HUDEP-2 (cell line): ENCODE data around the gene CKAP2.
A peak's percentile ranks its signal among the peaks of the same experiment; 100 is the strongest.
"Not testable (repeated sequence)": the region's sequence is repeated elsewhere in the genome, so short reads cannot be mapped to it uniquely, and the experiment has no call there.

Experiments
- DNase-seq, 76 experiments: peaks; one replicate each; lab custom pipeline; 2025; ENCODE audit not compliant: unreplicated experiment in 76 of 76; lab: John Stamatoyannopoulos, UW

CKAP2 gene

DNA sequence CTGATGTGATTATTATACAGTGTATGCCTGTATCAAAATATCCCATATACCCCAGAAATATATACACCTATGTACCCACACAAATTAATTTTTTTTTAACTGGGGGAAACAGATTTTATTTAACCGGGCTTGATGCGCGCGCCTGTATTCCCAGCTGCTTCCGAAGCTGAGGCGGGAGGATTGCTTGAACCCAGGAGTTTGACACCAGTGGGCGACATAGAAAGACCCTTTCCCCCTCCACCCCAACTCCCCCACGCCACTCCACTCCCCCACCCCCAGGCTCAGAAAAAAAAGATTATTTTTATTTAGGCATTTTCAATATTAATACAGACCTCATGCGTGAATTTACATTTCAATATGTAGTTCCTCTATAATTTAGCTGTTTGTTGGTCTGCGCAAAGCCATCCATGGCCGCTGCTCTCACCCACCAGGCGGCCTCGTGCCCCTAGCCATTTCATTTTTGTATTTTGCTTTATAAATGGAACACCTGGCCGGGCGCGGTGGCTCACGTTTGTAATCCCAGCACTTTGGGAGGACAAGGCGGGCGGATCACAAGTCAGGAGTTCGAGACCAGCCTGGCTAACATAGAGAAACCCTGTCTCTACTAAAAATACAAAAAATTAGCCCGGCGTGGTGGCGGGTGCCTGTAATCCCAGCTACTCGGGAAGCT lies 4.0 kb upstream of the CKAP2 start:
- DNase-seq: no peak

DNA sequence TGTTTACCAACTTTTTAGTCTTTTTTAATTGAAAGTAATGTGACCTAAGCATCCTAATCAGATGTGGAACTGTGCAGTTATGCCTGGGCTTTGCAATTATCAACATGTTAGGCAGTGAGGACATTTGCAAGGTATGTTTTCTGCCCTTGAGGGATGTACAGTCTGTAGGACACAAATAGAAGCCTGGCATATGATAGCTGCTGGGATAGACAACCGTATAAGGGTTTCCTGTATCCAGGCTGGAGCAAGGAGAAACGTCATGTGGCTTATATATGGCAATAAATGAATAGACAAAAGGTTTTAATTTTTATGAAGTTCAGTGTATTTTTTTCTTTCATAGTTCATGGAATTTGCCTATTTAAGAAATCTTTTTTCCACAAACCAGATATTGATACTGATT lies 2.8 kb upstream of the CKAP2 start:
- DNase-seq: no peak

DNA sequence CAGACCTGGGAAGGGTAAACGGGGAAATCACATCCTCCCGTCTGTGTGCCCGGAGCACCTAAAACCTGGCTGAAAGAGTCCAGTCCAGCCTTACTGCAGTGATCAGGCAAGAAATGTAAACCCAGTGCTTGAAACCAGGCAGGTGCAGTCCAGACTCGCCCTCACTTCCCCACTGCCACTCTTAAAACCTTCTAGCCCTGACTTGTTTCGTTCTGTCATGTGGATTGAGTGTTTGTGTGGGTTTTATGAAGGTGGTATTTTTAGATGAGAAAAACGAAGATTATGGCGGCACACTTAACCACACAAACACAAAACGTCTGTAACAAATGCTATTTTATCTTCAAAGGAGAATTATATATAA lies 839 bp upstream of the CKAP2 start:
- peak in 9 of 76 experiments; percentile 3 to 20 (median 12) for DNase-seq

DNA sequence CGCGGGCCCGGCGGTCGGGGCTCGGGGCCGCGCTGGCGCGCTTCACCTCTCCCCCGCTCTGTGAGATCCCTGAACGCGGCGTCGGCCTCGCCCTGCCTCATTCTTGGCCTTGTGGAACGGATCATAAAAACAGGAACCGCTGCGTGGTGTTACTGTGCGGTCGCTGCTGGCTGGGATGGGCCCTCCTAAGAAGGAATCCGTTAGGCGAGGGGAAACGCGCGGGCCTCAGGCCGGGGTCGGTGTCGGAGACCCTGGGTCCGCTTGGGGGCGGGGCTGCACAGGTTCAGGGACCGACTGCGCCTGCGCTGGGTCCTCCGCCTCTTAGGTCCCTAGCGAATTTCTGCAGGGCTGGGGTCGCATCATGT lies 381 bp downstream of the CKAP2 start:
- peak in 65 of 76 experiments; percentile 3 to 78 (median 52) for DNase-seq

DNA sequence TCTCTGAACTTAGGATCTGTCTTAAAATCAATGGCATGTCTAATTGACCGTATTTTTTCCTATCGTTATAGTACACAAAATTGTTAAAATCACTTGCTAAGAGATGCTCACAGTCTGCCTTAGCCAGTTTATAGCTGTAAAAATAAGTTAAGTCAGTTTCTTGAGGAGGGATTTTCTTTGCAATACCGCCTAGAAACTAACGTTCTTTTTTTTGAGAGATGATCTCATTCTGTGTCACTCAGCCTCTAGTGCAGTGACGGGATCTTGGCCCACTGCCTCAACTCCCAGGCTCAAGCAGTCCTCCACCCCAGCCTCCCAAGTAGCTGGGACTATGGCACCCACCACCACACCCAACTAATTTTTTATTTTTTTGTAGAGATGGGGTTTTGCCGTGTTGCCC lies 4.4 kb downstream of the CKAP2 start:
- DNase-seq: peak in 10 of 76 experiments; percentile 0 to 37 (median 18)

DNA sequence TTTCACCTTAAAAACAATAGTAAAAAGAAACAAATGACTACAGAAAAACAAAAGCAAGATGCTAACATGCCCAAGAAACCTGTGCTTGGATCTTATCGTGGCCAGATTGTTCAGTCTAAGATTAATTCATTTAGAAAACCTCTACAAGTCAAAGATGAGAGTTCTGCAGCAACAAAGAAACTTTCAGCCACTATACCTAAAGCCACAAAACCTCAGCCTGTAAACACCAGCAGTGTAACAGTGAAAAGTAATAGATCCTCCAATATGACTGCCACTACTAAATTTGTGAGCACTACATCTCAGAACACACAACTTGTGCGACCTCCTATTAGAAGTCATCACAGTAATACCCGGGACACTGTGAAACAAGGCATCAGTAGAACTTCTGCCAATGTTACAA lies 6.0 kb downstream of the CKAP2 start:
- no peak for DNase-seq

DNA sequence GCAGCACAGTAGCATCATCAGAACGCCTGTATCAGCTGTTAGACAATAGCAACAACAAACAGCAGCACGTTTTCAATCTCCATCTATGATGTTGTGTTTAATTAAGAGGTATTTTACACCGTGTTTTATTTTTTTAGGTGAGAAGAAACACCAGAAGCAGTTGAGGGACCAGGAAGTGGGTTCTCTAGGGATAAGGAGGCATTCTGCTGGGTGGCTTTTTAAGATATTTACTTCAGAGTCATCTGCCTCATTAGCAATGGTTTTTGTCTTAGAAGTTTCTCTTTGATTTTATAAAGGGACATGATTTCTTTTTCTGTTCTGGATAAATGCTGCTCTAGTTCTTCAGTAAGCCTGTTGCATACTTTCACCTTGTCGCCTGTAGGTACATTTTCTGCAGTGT lies 8.2 kb downstream of the CKAP2 start:
- no peak for DNase-seq

DNA sequence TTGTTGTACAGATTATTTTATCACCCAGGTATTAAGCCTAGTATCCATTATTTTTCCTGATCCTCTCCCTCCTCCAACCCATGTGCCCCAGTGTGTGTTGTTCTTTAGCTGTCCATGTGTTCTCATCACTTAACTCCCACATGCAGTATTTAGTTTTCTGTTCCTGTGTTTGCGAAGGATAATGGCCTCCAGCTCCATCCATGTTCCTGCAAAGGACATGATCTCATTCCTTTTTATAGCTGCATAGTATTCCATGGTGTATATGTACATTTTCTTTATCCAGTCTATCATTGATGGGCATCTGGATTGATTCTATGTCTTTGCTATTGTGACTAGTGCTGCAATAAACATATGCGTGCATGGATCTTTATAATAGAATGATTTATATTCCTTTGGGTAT lies 13.2 kb downstream of the CKAP2 start:
- not testable (repeated sequence) for DNase-seq

DNA sequence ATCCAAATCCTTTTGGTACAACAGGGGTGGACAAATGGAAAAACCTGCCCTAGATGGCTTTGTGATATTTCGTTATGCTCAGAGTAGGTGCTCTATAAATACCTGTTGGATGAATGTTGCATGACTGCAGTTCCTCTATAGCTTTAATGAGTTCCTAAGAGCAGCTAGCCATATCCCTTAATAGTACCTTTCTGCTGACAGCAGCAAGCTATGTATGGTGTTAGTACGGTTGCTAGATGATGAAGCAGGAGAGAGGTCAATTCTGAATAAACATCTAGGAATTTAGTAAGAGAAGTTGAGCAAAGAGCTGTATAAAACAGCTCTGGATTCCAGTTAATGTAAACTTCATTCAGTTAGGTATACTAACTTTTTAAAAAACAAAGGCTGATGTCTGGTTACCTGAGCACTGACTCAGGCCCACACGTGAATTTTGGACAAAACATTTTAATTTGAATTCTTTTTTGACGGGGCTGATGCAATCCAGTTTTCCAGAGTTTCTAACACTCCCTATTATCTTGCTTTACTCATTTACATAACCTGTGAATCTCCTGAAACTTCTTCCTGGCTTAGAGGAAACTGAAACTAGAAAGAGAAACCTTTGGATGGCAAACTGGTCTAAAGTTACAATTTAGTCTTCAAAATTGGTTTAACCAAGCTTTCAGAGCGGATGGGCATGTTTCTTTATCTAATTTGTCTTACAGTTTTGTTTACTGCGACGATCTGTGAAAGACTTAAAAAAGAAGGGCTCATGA lies 25.6 kb downstream of the CKAP2 start:
- not testable (repeated sequence) for DNase-seq

DNA sequence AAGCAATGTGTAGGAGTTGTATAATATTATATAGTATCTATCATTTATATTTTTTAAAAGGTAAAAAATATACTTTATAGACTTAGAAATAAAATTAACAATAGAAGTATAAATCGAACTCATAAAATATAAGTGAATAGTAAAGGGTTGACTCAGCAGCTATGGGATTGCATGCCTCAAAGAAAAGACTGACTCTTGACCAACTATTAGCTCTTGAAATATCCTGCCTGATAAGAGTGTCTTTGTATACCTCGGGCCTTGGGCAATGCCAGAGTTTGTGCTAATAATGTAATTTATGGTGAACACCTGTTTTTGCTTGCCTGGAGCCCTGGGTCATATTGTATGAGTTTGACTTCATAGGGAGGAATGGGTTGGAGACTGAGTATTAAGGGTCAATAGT lies 31.8 kb downstream of the CKAP2 start:
- not testable (repeated sequence) for DNase-seq

DNA sequence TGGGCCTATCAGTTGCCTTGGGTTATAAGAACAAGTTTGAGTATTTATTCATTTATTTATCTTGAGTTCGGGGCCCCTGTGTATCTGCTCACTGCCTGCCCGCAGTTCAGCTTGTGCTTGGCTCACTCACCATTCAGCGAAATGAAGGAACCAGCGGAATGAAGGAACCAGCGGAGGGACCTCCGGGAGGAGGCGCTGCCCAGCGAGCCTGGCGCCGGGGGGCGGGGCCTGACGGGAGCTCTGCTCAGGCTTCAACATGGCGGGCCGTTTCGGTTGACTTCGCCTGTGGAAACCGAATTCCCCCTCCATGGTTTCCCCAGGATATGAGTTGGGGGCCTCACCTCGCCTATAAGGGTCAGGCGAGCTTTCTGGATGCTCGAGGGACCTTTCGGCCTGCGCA lies 33.5 kb downstream of the CKAP2 start:
- not testable (repeated sequence) for DNase-seq

DNA sequence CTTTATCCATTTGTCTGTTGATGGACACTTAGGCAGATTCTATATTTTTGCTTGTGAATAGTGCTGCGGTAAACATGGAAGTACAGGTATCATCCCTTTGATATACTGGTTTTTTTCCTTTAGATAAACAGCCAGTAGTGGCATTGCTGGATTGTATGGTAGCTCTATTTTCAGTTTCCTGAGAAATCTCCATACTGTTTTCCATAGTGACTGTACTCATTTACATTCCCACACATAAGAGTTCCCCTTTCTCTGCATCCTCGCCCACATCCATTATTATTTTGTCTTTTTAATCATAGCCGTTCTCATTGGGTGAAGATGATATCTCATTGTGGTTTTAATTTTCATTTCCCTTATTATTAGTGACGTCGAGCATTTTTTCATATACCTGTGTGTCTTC lies 35.7 kb downstream of the CKAP2 start:
- not testable (repeated sequence) for DNase-seq

DNA sequence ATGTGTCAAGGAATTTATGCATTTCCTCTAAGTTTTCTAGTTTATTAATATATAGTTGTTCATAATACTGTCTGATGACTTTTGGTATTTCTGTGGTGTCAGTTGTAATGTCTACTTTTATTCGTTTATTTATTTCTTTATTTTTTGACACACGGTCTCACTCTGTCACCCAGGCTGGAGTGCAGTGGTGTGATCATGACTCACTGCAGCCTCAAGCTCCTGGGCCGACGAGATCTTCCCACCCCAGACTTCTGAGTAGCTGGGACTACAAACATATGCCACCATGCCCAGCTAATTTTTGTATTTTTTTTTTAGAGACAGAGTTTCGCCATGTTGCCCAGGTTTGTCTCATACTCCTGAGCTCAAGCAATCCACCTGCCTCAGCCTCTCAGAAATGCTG lies 39.0 kb downstream of the CKAP2 start:
- DNase-seq: peak in 8 of 76 experiments; percentile 0 to 43 (median 20)

DNA sequence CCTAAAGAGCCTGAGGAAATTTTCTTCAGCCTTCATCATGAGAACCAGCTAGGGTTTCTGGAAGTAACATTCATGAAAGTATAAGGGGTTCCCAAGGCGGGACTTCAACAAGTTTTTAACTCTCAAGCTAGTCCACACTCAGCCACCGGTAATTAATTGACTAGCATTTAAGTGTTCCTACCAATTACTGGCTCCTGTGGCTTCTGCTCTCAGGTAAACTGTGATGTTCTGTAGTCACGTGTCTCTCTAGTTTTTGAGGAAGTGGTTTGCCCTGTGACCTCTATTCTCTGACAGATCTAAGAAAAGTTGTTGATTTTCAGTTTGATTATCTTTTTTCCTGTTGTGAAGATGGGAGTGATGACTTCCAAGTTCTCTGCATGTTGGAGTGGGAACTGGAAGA lies 42.7 kb downstream of the CKAP2 start:
- not testable (repeated sequence) for DNase-seq

DNA sequence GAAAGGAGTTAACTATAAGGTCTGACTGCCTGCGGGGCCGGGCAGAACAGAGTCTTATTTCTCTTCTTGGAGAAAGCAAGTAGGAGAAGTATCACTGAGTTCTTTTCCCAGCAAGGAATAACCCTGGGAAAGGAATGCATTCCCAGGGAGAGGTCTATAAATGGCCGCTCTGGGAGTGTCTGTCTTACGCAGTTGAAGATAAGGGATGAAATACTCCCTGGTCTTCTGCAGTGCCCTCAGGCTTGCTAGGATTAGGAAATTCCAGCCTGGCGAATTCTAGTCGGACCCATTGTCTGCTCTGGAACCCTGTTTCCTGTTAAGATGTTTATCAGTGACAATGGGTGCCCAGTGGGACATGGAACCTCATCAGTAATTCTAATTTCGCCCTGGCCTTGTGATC lies 47.0 kb downstream of the CKAP2 start:
- not testable (repeated sequence) for DNase-seq

DNA sequence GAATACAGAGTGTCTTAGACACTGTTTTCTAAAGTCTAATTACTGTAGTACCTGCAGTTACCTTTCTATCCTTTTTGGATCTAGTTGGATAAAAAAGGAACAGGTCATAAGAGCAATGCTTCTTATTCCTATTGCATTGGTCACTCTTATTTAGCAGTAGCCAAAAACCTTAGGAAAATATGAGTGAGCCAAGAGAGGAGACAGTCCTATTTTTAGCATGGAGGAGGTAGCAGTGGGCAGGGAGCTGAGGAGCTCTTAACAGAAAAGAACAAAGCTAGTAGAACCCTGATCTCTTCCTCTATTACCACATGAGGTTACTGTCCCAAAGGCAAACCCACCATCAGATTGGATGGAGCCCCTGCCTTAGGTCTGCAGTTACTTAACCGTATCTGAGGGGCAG lies 50.6 kb downstream of the CKAP2 start:
- not testable (repeated sequence) for DNase-seq

DNA sequence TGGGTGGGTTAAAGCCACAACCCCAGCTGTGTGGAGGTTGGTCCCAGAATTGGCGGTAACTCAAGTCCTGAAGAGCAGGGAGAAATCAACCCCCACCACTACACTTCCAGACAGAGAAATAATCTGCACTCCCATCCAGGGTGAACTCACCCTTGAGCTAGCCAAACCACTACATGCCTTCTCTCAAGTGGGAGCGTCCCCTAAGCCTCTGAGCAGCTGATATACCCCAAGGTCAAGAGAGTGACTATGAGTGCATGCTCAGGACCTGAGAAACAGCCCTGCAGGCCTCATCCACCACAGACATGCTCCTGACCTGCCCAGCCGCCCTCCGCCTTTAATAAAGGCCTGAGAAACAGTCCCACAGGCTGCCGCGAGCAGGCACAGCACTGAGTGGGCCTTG lies 54.3 kb downstream of the CKAP2 start:
- not testable (repeated sequence) for DNase-seq

DNA sequence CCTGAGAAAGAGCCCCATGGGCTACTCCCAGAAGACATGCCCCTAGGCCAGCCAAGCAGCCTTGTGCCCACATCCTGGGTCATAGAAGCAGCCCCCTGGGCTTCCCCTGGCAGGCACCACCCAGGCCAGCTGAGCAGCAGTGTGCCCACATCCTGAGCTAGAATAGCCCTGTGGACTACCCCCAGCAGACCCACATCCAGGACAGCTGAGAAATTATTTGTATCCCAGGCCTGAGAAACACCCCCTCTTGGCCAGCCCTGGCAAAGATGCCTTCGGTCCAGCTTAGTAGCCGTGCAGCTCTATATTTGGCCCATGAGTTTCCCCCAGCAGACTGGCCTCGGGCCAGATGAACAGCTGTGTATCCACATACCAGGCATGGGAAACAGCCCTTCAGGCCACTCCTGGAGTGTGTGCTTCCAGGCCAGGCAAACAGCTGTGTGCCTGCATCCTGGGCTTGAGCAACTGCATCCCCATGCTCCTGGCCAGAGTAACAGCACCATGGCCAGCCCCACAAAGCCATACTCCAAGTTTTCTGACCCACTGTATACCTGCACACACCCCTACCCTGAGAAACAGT lies 55.0 kb downstream of the CKAP2 start:
- not testable (repeated sequence) for DNase-seq

DNA sequence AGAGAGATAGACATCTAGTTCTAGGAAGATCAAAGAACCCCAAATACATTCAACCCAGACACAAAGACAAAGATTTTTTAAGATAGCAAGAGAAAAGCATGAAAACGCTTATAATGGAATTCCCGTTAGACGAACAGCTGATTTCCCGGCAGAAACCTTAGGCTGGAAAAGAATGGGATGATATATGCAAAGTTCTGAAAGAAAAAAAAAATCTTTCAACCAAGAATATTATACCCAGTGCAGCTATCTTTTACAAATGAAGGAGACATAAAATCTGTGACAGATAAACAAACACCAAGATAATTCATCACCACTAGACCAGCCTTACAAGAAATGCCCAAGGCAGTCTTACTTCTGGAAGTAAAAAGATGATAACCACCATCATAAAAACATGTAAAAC lies 56.3 kb downstream of the CKAP2 start:
- not testable (repeated sequence) for DNase-seq

DNA sequence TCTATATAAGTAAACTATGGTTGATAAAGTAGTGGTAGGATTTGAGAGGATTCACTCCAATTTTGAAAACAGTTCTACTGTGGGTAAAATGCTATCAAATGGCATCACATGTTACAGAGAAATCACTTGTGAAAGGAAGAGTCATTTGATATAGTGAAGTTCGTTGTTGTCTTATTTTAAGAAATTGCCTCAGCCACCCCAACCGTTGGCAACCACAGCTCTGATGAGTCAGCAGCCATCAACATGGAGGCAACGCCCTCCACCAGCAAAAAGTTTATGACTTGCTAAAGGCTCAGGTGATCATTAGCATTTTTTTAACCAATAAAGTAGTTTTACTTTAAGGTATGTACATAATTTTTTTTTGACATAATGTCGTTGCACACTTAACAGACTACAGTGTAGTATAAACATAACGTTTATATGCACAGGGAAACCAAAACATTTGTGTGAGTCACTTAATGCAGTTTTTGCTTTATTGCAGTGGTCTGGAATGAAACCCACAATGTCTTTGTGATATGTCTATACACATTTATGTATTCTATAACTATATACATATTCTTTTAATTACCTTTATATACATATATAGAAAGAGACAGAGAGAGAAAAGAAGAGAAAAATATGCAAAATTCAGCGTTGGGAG lies 58.8 kb downstream of the CKAP2 start:
- peak in 73 of 76 experiments; percentile 2 to 89 (median 65) for DNase-seq

DNA sequence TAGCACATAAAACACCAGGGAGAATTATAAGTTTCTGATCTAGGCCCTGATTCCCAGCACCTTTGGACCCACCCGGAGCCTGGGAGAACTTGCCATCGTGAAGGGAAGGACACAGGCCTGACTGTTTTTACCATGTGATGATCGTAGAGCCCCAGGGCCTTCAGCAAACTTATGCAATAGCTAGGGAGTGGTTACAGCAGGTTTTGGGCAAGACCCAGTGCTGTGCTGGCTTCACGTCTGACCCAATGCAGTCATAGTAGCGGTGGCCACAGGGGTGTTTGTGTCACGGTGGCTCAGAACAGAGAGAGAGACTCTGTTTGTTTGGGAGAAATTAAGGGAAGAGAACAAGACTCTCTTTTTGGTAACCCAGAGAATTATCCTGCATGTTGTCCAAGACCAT lies 68.0 kb downstream of the CKAP2 start:
- not testable (repeated sequence) for DNase-seq
